Fibroblast of lung (primary cell): Measurements from ENCODE around the gene APOA4.

Source experiments
- CTCF ChIP-seq, 2 donors: IDR thresholded peaks in 1 of 2; conservative IDR thresholded peaks in 1 of 2; 1 replicate in 1 of 2; 2 replicates in 1 of 2; pipeline ENCODE4 v1.5.1; 2011 to 2012; ENCODE audit warnings: low read length in 2 of 2, control low read depth in 1 of 2, inconsistent platforms in 1 of 2, low read depth in 1 of 2, mild to moderate bottlenecking in 1 of 2
- EZH2 ChIP-seq: IDR thresholded peaks from 2 replicates; pipeline ENCODE4 v1.5.1; 2012; ENCODE audit warnings: low read length, control low read depth, mild to moderate bottlenecking; ENCODE audit errors: missing control alignments

- no peak for TF ChIP-seq CTCF (conservative IDR thresholded peaks at IDR 0.05 in 1 of 2, IDR thresholded peaks at IDR 0.05 in 1 of 2; ENCODE audit: low read depth in 1 of 2, low read length in 2 of 2)
- TF ChIP-seq EZH2: no peak
These were observed 29.3 kb upstream of the APOA4 start for GRCh38 chr11:116852261-116853031.
